CD4-positive, alpha-beta T cell treated with Interferon alpha-2 for 1 hour (primary cell): ENCODE results near the gene MRPL4.

Source experiments
- DNase-seq, 2 donors: peaks; one replicate each; pipeline ENCODE4 v3.0.0-alpha.2; 2020 to 2022

The MRPL4 gene

GRCh38 chr19:10251792-10252694, at the start of gene MRPL4:
TSS of gene MRPL4 (plus strand) at chr19:10252214. CDS start at chr19:10252254, 40 bp downstream.
- peak; percentile 97 to 98 for DNase-seq

GRCh38 chr19:10203686-10204085, 48.3 kb upstream of the MRPL4 start:
- no peak for DNase-seq

- DNase-seq = no peak
Measured at GRCh38 chr19:10205636-10206035, 46.4 kb upstream of the MRPL4 start.

- DNase-seq = no peak
Measured at GRCh38 chr19:10206226-10206885, 45.7 kb upstream of the MRPL4 start.

- no peak for DNase-seq
Measured at GRCh38 chr19:10207026-10207425, 45.0 kb upstream of the MRPL4 start.

- DNase-seq = no peak
Measured at GRCh38 chr19:10209315-10209714, 42.7 kb upstream of the MRPL4 start.

- DNase-seq = no peak
Measured at GRCh38 chr19:10211061-10211460, 41.0 kb upstream of the MRPL4 start.

- DNase-seq = no peak
Measured at GRCh38 chr19:10211691-10212090, 40.3 kb upstream of the MRPL4 start.

- DNase-seq = no peak
Measured at GRCh38 chr19:10214784-10215183, 37.2 kb upstream of the MRPL4 start.

GRCh38 chr19:10217085-10217484, 34.9 kb upstream of the MRPL4 start:
- DNase-seq = no peak

GRCh38 chr19:10219678-10220077, 32.3 kb upstream of the MRPL4 start:
- DNase-seq = peak; percentile 17 to 69

- DNase-seq = no peak
Measured at GRCh38 chr19:10220695-10221094, 31.3 kb upstream of the MRPL4 start.

GRCh38 chr19:10222201-10222890, 29.7 kb upstream of the MRPL4 start:
- DNase-seq = no peak

- DNase-seq = no peak
Measured at GRCh38 chr19:10223488-10224213, 28.4 kb upstream of the MRPL4 start.

- DNase-seq = no peak
Measured at GRCh38 chr19:10224337-10224736, 27.7 kb upstream of the MRPL4 start.

GRCh38 chr19:10226021-10226375, 26.0 kb upstream of the MRPL4 start:
- no peak for DNase-seq

GRCh38 chr19:10226376-10227025, 25.5 kb upstream of the MRPL4 start:
- DNase-seq = no peak

- no peak for DNase-seq
Measured at GRCh38 chr19:10227026-10227971, 24.7 kb upstream of the MRPL4 start.

GRCh38 chr19:10228393-10228792, 23.6 kb upstream of the MRPL4 start:
- no peak for DNase-seq

GRCh38 chr19:10228920-10229319, 23.1 kb upstream of the MRPL4 start:
- DNase-seq = peak; percentile 46 to 67

GRCh38 chr19:10230173-10230860, 21.7 kb upstream of the MRPL4 start:
- DNase-seq = peak; percentile 66 to 78
